Measurements from ENCODE around the gene LGALS3.

LGALS3 gene

GRCh38 chr14:55115460-55115859, 13.6 kb upstream of the LGALS3 start:
- no peak for DNase-seq

GRCh38 chr14:55115861-55116245, 13.2 kb upstream of the LGALS3 start:
- no peak for DNase-seq

GRCh38 chr14:55116246-55117030, 12.6 kb upstream of the LGALS3 start:
- no peak for DNase-seq

- DNase-seq = no peak
Observed at GRCh38 chr14:55117803-55118441, 11.1 kb upstream of the LGALS3 start.

GRCh38 chr14:55118761-55119160, 10.3 kb upstream of the LGALS3 start:
- DNase-seq = no peak

- DNase-seq = no peak
Observed at GRCh38 chr14:55120571-55121495, 8.2 kb upstream of the LGALS3 start.

- DNase-seq = no peak
Observed at GRCh38 chr14:55121628-55122439, 7.2 kb upstream of the LGALS3 start.

GRCh38 chr14:55122440-55122986, 6.5 kb upstream of the LGALS3 start:
- no peak for DNase-seq

GRCh38 chr14:55123101-55123500, 6.0 kb upstream of the LGALS3 start:
- DNase-seq = no peak

- no peak for DNase-seq
Observed at GRCh38 chr14:55123852-55124639, 5.0 kb upstream of the LGALS3 start.

GRCh38 chr14:55124774-55125386, 4.2 kb upstream of the LGALS3 start:
- no peak for DNase-seq

GRCh38 chr14:55125403-55125802, 3.6 kb upstream of the LGALS3 start:
- no peak for DNase-seq

GRCh38 chr14:55126034-55126433, 3.0 kb upstream of the LGALS3 start:
- DNase-seq = no peak

GRCh38 chr14:55126932-55127459, 2.1 kb upstream of the LGALS3 start:
- DNase-seq = no peak

GRCh38 chr14:55127460-55127951, 1.5 kb upstream of the LGALS3 start:
- DNase-seq = no peak

GRCh38 chr14:55128386-55129085, 516 bp upstream of the LGALS3 start:
- no peak for DNase-seq

GRCh38 chr14:55129428-55130195, 560 bp downstream of the LGALS3 start:
- peak; percentile 76 for DNase-seq

GRCh38 chr14:55130196-55130550, 1.1 kb downstream of the LGALS3 start:
- no peak for DNase-seq

Data from activated CD8-positive, alpha-beta memory T cell treated with anti-CD3 and anti-CD28 coated beads, Interleukin-2, amount 50 U/mL, for 48 hours (primary cell).